Activated T-cell treated with anti-CD3 and anti-CD28 coated beads, Interleukin-2, amount 50 U/mL, for 4 hours (primary cell): ENCODE results near the gene OR10H1. TPM values are rescaled to one million over a fixed set of nuclear protein-coding genes. Genes with fewer than 3 reads are reported as not detected.
"Not testable (repeated sequence)": the region's sequence is repeated elsewhere in the genome, so short reads cannot be mapped to it uniquely, and the experiment has no call there.

Experiments used
- ATAC-seq, 2 donors: fragments of 200-7000 bp; cut with Tn5 transposase; one replicate each; pipeline ENCODE4 v1.10.0; 2021
- DNase-seq: peaks from one replicate; pipeline ENCODE4 v3.0.0-alpha.2; 2020
- H3K27me3 Mint-ChIP-seq: one replicate; pipeline ENCODE4 v1.8.0; 2021; ENCODE audit warnings: low read depth, mixed read lengths
- H3K36me3 Mint-ChIP-seq: one replicate; pipeline ENCODE4 v1.8.0; 2022; ENCODE audit warnings: mixed read lengths; ENCODE audit not compliant: insufficient read depth
- H3K4me1 Mint-ChIP-seq: one replicate; pipeline ENCODE4 v1.8.0; 2021; ENCODE audit warnings: low read depth, mixed read lengths
- H3K4me3 Mint-ChIP-seq: one replicate; pipeline ENCODE4 v1.8.0; 2021; ENCODE audit warnings: mild to moderate bottlenecking, moderate library complexity, mixed read lengths
- H3K9me3 Mint-ChIP-seq: one replicate; pipeline ENCODE4 v1.8.0; 2021; ENCODE audit warnings: mixed read lengths
- total RNA-seq, 3 donors: library from RNA; stranded (reverse); gene quantifications; one replicate each; pipeline ENCODE4 v1.2.1, GENCODE V29; 2021

The OR10H1 gene
- total RNA-seq, 3 donors from 2014 or later, result 0.05 TPM; not detected in 2

- H3K36me3 Mint-ChIP-seq, H3K9me3 Mint-ChIP-seq, H3K4me3 Mint-ChIP-seq, DNase-seq, H3K4me1 Mint-ChIP-seq, ATAC-seq: not testable (repeated sequence)
- H3K27me3 Mint-ChIP-seq, result peaks cover 36% of the 10 kb centered on the region
These were observed 21.2 kb downstream of the OR10H1 start for GRCh38 chr19:15794279-15794678.

GRCh38 chr19:15790096-15790495, 25.4 kb downstream of the OR10H1 start:
- peaks cover 29% of the 10 kb centered on the region for H3K27me3 Mint-ChIP-seq
- H3K36me3 Mint-ChIP-seq, result no peaks in the 10 kb centered on the region
- no peaks in the 10 kb centered on the region for H3K9me3 Mint-ChIP-seq
- no peaks in the 10 kb centered on the region for H3K4me1 Mint-ChIP-seq
- DNase-seq, result no peak
- no peak overlapping the region for H3K4me3 Mint-ChIP-seq
- no peak for ATAC-seq

- no peak for DNase-seq
- Mint-ChIP-seq H3K27me3 (peaks cover 22% of the 10 kb centered on the region), H3K9me3 (no peaks in the 10 kb centered on the region), H3K4me1 (no peaks in the 10 kb centered on the region), H3K4me3 (no peak overlapping the region), H3K36me3 (no peaks in the 10 kb centered on the region)
- no peak for ATAC-seq
These were observed 26.7 kb downstream of the OR10H1 start for GRCh38 chr19:15788594-15789270.

GRCh38 chr19:15787611-15788155, 27.8 kb downstream of the OR10H1 start, which contains the start of gene OR10H5:
Gene OR10H5 (plus strand): TSS chr19:15787661. CDS start chr19:15794049, 6,388 bp downstream.
- Mint-ChIP-seq H3K4me3 (no peak within 1 kb of the TSS), H3K9me3 (no peaks in the 10 kb centered on the region), H3K27me3 (peaks cover 20% of the 10 kb centered on the region), H3K36me3 (no peaks in the 10 kb centered on the region), H3K4me1 (no peaks in the 10 kb centered on the region)
- ATAC-seq (no peak), DNase-seq (no peak)

GRCh38 chr19:15782896-15783295, 32.6 kb downstream of the OR10H1 start:
- ATAC-seq, H3K27me3 Mint-ChIP-seq, H3K4me3 Mint-ChIP-seq, H3K4me1 Mint-ChIP-seq, H3K9me3 Mint-ChIP-seq, DNase-seq, H3K36me3 Mint-ChIP-seq: not testable (repeated sequence)

- Mint-ChIP-seq H3K27me3 (peaks cover 5% of the 10 kb centered on the region), H3K4me3 (no peak overlapping the region), H3K9me3 (no peaks in the 10 kb centered on the region), H3K36me3 (no peaks in the 10 kb centered on the region), H3K4me1 (no peaks in the 10 kb centered on the region)
- ATAC-seq (no peak), DNase-seq (no peak)
These were observed 33.3 kb downstream of the OR10H1 start for GRCh38 chr19:15782211-15782610.

- no peak for DNase-seq
- Mint-ChIP-seq H3K4me1 (no peaks in the 10 kb centered on the region), H3K4me3 (no peak overlapping the region), H3K36me3 (no peaks in the 10 kb centered on the region), H3K9me3 (no peaks in the 10 kb centered on the region), H3K27me3 (peaks cover 7% of the 10 kb centered on the region)
- no peak for ATAC-seq
These were observed 33.8 kb downstream of the OR10H1 start for GRCh38 chr19:15781661-15782060.

GRCh38 chr19:15780610-15781418, 34.6 kb downstream of the OR10H1 start:
- H3K27me3 Mint-ChIP-seq, result peaks cover 12% of the 10 kb centered on the region
- ATAC-seq (no peak), DNase-seq (no peak)
- H3K9me3 Mint-ChIP-seq, result no peaks in the 10 kb centered on the region
- H3K4me1 Mint-ChIP-seq, result no peaks in the 10 kb centered on the region
- no peak overlapping the region for H3K4me3 Mint-ChIP-seq
- H3K36me3 Mint-ChIP-seq, result no peaks in the 10 kb centered on the region

GRCh38 chr19:15779756-15780476, 35.5 kb downstream of the OR10H1 start:
- Mint-ChIP-seq H3K36me3 (no peaks in the 10 kb centered on the region), H3K4me3 (no peak overlapping the region), H3K9me3 (no peaks in the 10 kb centered on the region), H3K27me3 (peaks cover 19% of the 10 kb centered on the region), H3K4me1 (no peaks in the 10 kb centered on the region)
- DNase-seq, result no peak
- no peak for ATAC-seq

- DNase-seq, result no peak
These were observed 38.2 kb downstream of the OR10H1 start for GRCh38 chr19:15776991-15777970.

GRCh38 chr19:15776264-15776663, 39.2 kb downstream of the OR10H1 start:
- ATAC-seq, result no peak
- no peaks in the 10 kb centered on the region for H3K36me3 Mint-ChIP-seq
- no peaks in the 10 kb centered on the region for H3K4me1 Mint-ChIP-seq
- no peak overlapping the region for H3K4me3 Mint-ChIP-seq
- no peak for DNase-seq
- H3K9me3 Mint-ChIP-seq, result no peaks in the 10 kb centered on the region
- H3K27me3 Mint-ChIP-seq, result peaks cover 36% of the 10 kb centered on the region

More at GRCh38 chr19:15776991-15777970, 38.2 kb downstream of the OR10H1 start:
- Mint-ChIP-seq H3K27me3 (peaks cover 27% of the 10 kb centered on the region), H3K36me3 (no peaks in the 10 kb centered on the region), H3K4me1 (no peaks in the 10 kb centered on the region), H3K4me3 (no peak overlapping the region), H3K9me3 (no peaks in the 10 kb centered on the region)
- ATAC-seq, result no peak

- ATAC-seq (no peak), DNase-seq (no peak)
- Mint-ChIP-seq H3K36me3 (no peaks in the 10 kb centered on the region), H3K9me3 (no peaks in the 10 kb centered on the region), H3K4me1 (no peaks in the 10 kb centered on the region), H3K4me3 (no peak overlapping the region), H3K27me3 (peaks cover 43% of the 10 kb centered on the region)
These were observed 40.2 kb downstream of the OR10H1 start for GRCh38 chr19:15775249-15775648.

GRCh38 chr19:15774159-15774558, 41.3 kb downstream of the OR10H1 start:
- DNase-seq, H3K36me3 Mint-ChIP-seq, H3K4me3 Mint-ChIP-seq, ATAC-seq, H3K9me3 Mint-ChIP-seq, H3K4me1 Mint-ChIP-seq: not testable (repeated sequence)
- H3K27me3 Mint-ChIP-seq, result peaks cover 49% of the 10 kb centered on the region
